IMR-90 (cell line): Measurements from ENCODE around the gene NEUROG3. TPM values are rescaled to one million over a fixed set of nuclear protein-coding genes. Genes with fewer than 3 reads are reported as not detected.

Experiments used
- ATAC-seq: fragments of 200-7000 bp; cut with Tn5 transposase; 2 replicates; pipeline ENCODE4 v1.9.1; 2020; ENCODE audit warnings: low read depth, mild to moderate bottlenecking, moderate library complexity
- BruUV-seq: library from RNA; stranded (reverse); fragments of 400-500 nt; replicated peaks from 2 replicates; lab custom pipeline; 2021; lab: Mats Ljungman, UMichigan
- CTCF ChIA-PET: fragments of 300-600 bp; formaldehyde crosslinking; extraction: SDS; loops from one replicate; lab custom pipeline; 2021; ENCODE audit warnings: antibody characterized with exemption; lab: Yijun Ruan, JAX
- POLR2A ChIA-PET: fragments of 300-600 bp; sonication (Branson Sonifier 250); formaldehyde crosslinking; loops from one replicate; lab custom pipeline; 2022; ENCODE audit warnings: antibody characterized with exemption; ENCODE audit not compliant: unreplicated experiment; lab: Charles Lee
- DNase-seq: peaks from one replicate; pipeline ENCODE4 v3.0.0; 2013
- H2AFZ ChIP-seq: replicated peaks from 2 replicates; pipeline ENCODE3; 2013; ENCODE audit warnings: low read length, mild to moderate bottlenecking; ENCODE audit not compliant: poor library complexity
- H2AK5ac ChIP-seq: 2 replicates; pipeline ENCODE4 v1.6.1; 2013; ENCODE audit warnings: low read depth, low read length, inconsistent platforms
- H2AK9ac ChIP-seq: replicated peaks from 2 replicates; pipeline ENCODE3; 2013; ENCODE audit warnings: mild to moderate bottlenecking, low read depth, low read length, moderate library complexity; ENCODE audit not compliant: poor library complexity
- H2BK120ac ChIP-seq: 2 replicates; pipeline ENCODE4 v1.6.1; 2013; ENCODE audit warnings: low read depth, low read length, inconsistent platforms
- H2BK15ac ChIP-seq: 3 replicates; pipeline ENCODE4 v1.6.1; 2013; ENCODE audit warnings: low read depth, low read length, inconsistent platforms
- H2BK20ac ChIP-seq: 2 replicates; pipeline ENCODE4 v1.6.1; 2013; ENCODE audit warnings: low read depth, mild to moderate bottlenecking, inconsistent platforms, low read length, moderate library complexity
- H2BK5ac ChIP-seq: 2 replicates; pipeline ENCODE4 v1.6.1; 2013; ENCODE audit warnings: mild to moderate bottlenecking, low read depth, low read length, inconsistent platforms; ENCODE audit not compliant: poor library complexity, severe bottlenecking
- H3K14ac ChIP-seq: replicated peaks from 2 replicates; pipeline ENCODE4 v1.6.1; 2013; ENCODE audit warnings: low read depth, low read length, inconsistent platforms
- H3K18ac ChIP-seq: 2 replicates; pipeline ENCODE4 v1.6.1; 2013; ENCODE audit warnings: low read depth, low read length, control low read depth
- H3K23ac ChIP-seq: 2 replicates; pipeline ENCODE4 v1.6.1; 2013; ENCODE audit warnings: low read depth, low read length, inconsistent platforms
- H3K27ac ChIP-seq: 2 replicates; pipeline ENCODE4 v1.5.1; 2013; ENCODE audit warnings: mild to moderate bottlenecking, control low read depth, low read length; ENCODE audit not compliant: insufficient read depth
- H3K27me3 ChIP-seq: 2 replicates; pipeline ENCODE4 v1.6.1; 2013; ENCODE audit warnings: low read length; ENCODE audit not compliant: control insufficient read depth, insufficient read depth
- H3K36me3 ChIP-seq: 2 replicates; pipeline ENCODE4 v1.6.1; 2013; ENCODE audit warnings: low read length, mixed read lengths; ENCODE audit not compliant: control insufficient read depth, insufficient read depth
- H3K4ac ChIP-seq: 2 replicates; pipeline ENCODE4 v1.6.1; 2013; ENCODE audit warnings: low read depth, low read length, inconsistent platforms
- H3K4me1 ChIP-seq: 2 replicates; pipeline ENCODE4 v1.6.1; 2013; ENCODE audit warnings: low read length, mixed read lengths; ENCODE audit not compliant: control insufficient read depth, insufficient read depth
- H3K4me2 ChIP-seq: 2 replicates; pipeline ENCODE4 v1.6.1; 2013; ENCODE audit warnings: low read depth, mild to moderate bottlenecking, control low read depth, low read length, moderate library complexity
- H3K4me3 ChIP-seq: 2 replicates; pipeline ENCODE4 v1.5.1; 2013; ENCODE audit warnings: low read depth, mild to moderate bottlenecking, control low read depth, low read length, moderate library complexity; ENCODE audit not compliant: insufficient read depth
- H3K56ac ChIP-seq: 2 replicates; pipeline ENCODE4 v1.6.1; 2013; ENCODE audit warnings: low read length, inconsistent platforms; ENCODE audit not compliant: insufficient read depth; ENCODE audit errors: extremely low read depth
- H3K79me1 ChIP-seq, 2 experiments: 2 replicates each; pipeline ENCODE4 v1.6.1; 2013; ENCODE audit warnings: low read length in 2 of 2, inconsistent platforms in 1 of 2, low read depth in 1 of 2
- H3K9ac ChIP-seq: 2 replicates; pipeline ENCODE4 v1.6.1; 2013; ENCODE audit warnings: low read depth, low read length, control low read depth
- H3K9me1 ChIP-seq: 2 replicates; pipeline ENCODE4 v1.6.1; 2013; ENCODE audit warnings: low read length, inconsistent platforms; ENCODE audit not compliant: insufficient read depth
- H3K9me3 ChIP-seq: 2 replicates; pipeline ENCODE4 v1.6.1; 2013; ENCODE audit warnings: low read length; ENCODE audit not compliant: control insufficient read depth, insufficient read depth
- H4K20me1 ChIP-seq: 2 replicates; pipeline ENCODE4 v1.6.1; 2013; ENCODE audit warnings: low read length, inconsistent platforms; ENCODE audit not compliant: insufficient read depth
- H4K5ac ChIP-seq: 2 replicates; pipeline ENCODE4 v1.6.1; 2013; ENCODE audit warnings: mild to moderate bottlenecking, low read depth, low read length, control low read depth
- H4K8ac ChIP-seq, 2 experiments: 2 replicates each; pipeline ENCODE4 v1.6.1; 2013; ENCODE audit warnings: low read depth in 2 of 2, low read length in 2 of 2, control low read depth in 1 of 2, inconsistent platforms in 1 of 2
- H4K91ac ChIP-seq: 2 replicates; pipeline ENCODE4 v1.6.1; 2013; ENCODE audit warnings: low read depth, low read length, inconsistent platforms; ENCODE audit not compliant: insufficient read depth
- BHLHE40 ChIP-seq: fragments of 150-350 bp; IDR thresholded peaks from 2 replicates; pipeline ENCODE4 v1.6.1; 2016; ENCODE audit warnings: mild to moderate bottlenecking, low read depth, low read length
- CHD1 ChIP-seq: IDR thresholded peaks from 2 replicates; pipeline ENCODE4 v1.6.1; 2012; ENCODE audit warnings: low read depth, low read length, improper control_type of control experiment
- MAFK ChIP-seq: IDR thresholded peaks from 2 replicates; pipeline ENCODE4 v1.6.1; 2012; ENCODE audit warnings: low read depth, low read length, improper control_type of control experiment
- MXI1 ChIP-seq: IDR thresholded peaks from 2 replicates; pipeline ENCODE4 v1.6.1; 2012; ENCODE audit warnings: low read depth, mild to moderate bottlenecking, low read length, moderate library complexity, borderline replicate concordance
- dilution Hi-C: fragments of 300-500 bp; cut with HindIII; formaldehyde crosslinking; loops from one replicate; pipeline ENCODE4 v1.14.3; 2018; ENCODE audit warnings: low sequenced_read_pairs; ENCODE audit not compliant: unreplicated experiment
- in situ Hi-C: fragments of 300-500 bp; cut with MboI; formaldehyde crosslinking; loops from 3 replicates; pipeline ENCODE4 v1.14.3; 2019; ENCODE audit warnings: low sequenced_read_pairs, inconsistent platforms, mixed read lengths
- intact Hi-C: fragments of 100-400 bp; cut with micrococcal nuclease; formaldehyde crosslinking; loops from 2 replicates; pipeline ENCODE4 v1.10.0; 2022
- polyA plus RNA-seq, 3 experiments: library from polyadenylated mRNA; depleted of rRNA; stranded (reverse); fragments of >200 nt; gene quantifications; 2 replicates each; pipeline ENCODE4 v1.2.3, GENCODE V29; 2012; ENCODE audit warnings: low replicate concordance in 1 of 3
- total RNA-seq: library from RNA; depleted of rRNA; stranded (reverse); fragments of >200 nt; gene quantifications from 2 replicates; pipeline ENCODE4 v1.2.3, GENCODE V29; 2012

NEUROG3 gene
- total and polyA plus RNA-seq, 2 of the 4 experiments (the other 2 are of a cell fraction): not detected

DNA sequence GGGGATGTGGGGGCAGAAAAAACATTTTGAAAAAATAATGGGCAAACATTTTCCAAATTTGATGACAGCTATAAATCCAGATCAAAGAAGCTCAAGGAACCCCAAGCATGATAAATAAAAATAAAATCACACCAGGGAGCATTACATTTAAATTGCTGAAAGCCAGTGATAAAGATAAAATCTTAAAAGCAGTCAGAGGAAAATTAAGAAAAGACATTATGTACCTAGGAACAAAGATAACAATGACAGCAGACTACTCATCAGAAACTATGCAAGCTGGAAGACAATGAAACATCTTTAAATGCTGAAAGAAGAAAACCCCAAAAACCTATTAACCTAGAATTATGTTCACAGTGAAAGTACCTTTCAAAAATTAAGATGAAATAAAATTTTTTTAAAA is 23.3 kb downstream of the NEUROG3 start:
- H3K9me1 ChIP-seq: no peaks in the 10 kb centered on the region
- H3K4me2 ChIP-seq: no peak overlapping the region
- H3K23ac ChIP-seq: no peak overlapping the region
- BruUV-seq: no TSS peak
- dilution Hi-C loops: no loop called here
- no peak overlapping the region for H2AK9ac ChIP-seq
- no peak overlapping the region for H3K4ac ChIP-seq
- no peak overlapping the region for H2AFZ ChIP-seq
- H3K9me3 ChIP-seq: peaks cover 8% of the 10 kb centered on the region
- CTCF ChIA-PET: no interaction called here
- no peak overlapping the region for H3K9ac ChIP-seq
- no peak overlapping the region for H2AK5ac ChIP-seq
- no peaks in the 10 kb centered on the region for H3K79me1 ChIP-seq
- H2BK5ac ChIP-seq: no peak overlapping the region
- TF ChIP-seq MXI1: no peak
- TF ChIP-seq CHD1: no peak
- no peak for TF ChIP-seq MAFK
- TF ChIP-seq BHLHE40: no peak
- H3K27ac ChIP-seq: no peak overlapping the region
- H4K8ac ChIP-seq: no peak overlapping the region
- in situ Hi-C loops: no loop called here
- no peaks in the 10 kb centered on the region for H3K4me1 ChIP-seq
- no peak overlapping the region for H2BK120ac ChIP-seq
- DNase-seq (no peak), ATAC-seq (no peak)
- no peak overlapping the region for H3K56ac ChIP-seq
- peaks cover 9% of the 10 kb centered on the region for H3K27me3 ChIP-seq
- no peaks in the 10 kb centered on the region for H4K20me1 ChIP-seq
- H3K18ac ChIP-seq: no peak overlapping the region
- no peaks in the 10 kb centered on the region for H3K36me3 ChIP-seq
- no peak overlapping the region for H3K14ac ChIP-seq
- no peak overlapping the region for H3K4me3 ChIP-seq
- H2BK20ac ChIP-seq: no peak overlapping the region
- no peak overlapping the region for H4K91ac ChIP-seq
- POLR2A ChIA-PET: no interaction called here
- intact Hi-C loops: no loop called here
- no peak overlapping the region for H2BK15ac ChIP-seq
- H4K5ac ChIP-seq: no peak overlapping the region
